Stimulated activated effector memory CD8-positive, alpha-beta T cell treated with anti-CD3 and anti-CD28 coated beads, Interleukin-12 subunit alpha, Interleukin-12 subunit beta, amount 100 ng/mL, for 72 hours (primary cell): ENCODE measurements around the gene HASPIN.
"Not testable (repeated sequence)": the region's sequence is repeated elsewhere in the genome, so short reads cannot be mapped to it uniquely, and the experiment has no call there.

Experiments
- ATAC-seq: fragments of 150-1000 bp; cut with Tn5 transposase; 2 replicates; pipeline ENCODE4 v1.10.0; 2021
- DNase-seq, 2 donors: peaks; one replicate each; pipeline ENCODE4 v3.0.0; 2021 to 2022; ENCODE audit warnings: low spot score in 2 of 2
- H3K27ac Mint-ChIP-seq: one replicate; pipeline ENCODE4 v1.8.0; 2022; ENCODE audit warnings: mild to moderate bottlenecking, mixed read lengths
- H3K36me3 Mint-ChIP-seq: one replicate; pipeline ENCODE4 v1.8.0; 2022; ENCODE audit warnings: mild to moderate bottlenecking, mixed read lengths
- H3K4me1 Mint-ChIP-seq: one replicate; pipeline ENCODE4 v1.8.0; 2022; ENCODE audit warnings: mixed read lengths
- H3K4me3 Mint-ChIP-seq: one replicate; pipeline ENCODE4 v1.8.0; 2022; ENCODE audit warnings: mild to moderate bottlenecking, mixed read lengths
- H3K9me3 Mint-ChIP-seq: one replicate; pipeline ENCODE4 v1.8.0; 2022; ENCODE audit warnings: mixed read lengths

HASPIN gene

GRCh38 chr17:3691617-3692067 is 32.1 kb upstream of the HASPIN start:
- ATAC-seq (no peak), DNase-seq (no peak)
- Mint-ChIP-seq H3K36me3 (peaks cover 37% of the 10 kb centered on the region), H3K27ac (no peak overlapping the region), H3K9me3 (no peaks in the 10 kb centered on the region), H3K4me3 (no peak overlapping the region), H3K4me1 (peaks cover 30% of the 10 kb centered on the region)

DNA sequence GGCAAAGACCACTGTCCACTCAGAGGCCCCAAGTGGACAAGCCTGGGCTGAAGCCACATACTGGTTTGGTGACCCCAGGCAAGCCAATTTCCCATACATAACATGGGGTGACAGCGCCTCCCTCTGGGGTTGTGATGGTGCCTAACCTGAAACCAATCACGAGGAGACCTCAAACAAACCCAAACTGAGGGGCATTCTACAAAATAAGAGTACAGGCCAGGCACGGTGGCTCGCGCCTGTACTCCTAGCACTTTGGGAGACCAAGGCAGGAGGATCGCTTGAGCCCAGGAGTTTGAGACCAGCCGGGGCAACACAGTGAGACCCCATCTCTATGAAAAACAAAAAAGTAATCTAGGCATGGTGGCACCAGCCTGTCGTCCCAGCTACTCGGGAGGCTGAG is 31.4 kb upstream of the HASPIN start:
- peaks cover 30% of the 10 kb centered on the region for H3K4me1 Mint-ChIP-seq
- no peak overlapping the region for H3K27ac Mint-ChIP-seq
- H3K4me3 Mint-ChIP-seq: no peak overlapping the region
- no peak for DNase-seq
- no peaks in the 10 kb centered on the region for H3K9me3 Mint-ChIP-seq
- no peak for ATAC-seq
- H3K36me3 Mint-ChIP-seq: peaks cover 37% of the 10 kb centered on the region

GRCh38 chr17:3693141-3693540 is 30.6 kb upstream of the HASPIN start:
- Mint-ChIP-seq H3K27ac (no peak overlapping the region), H3K9me3 (no peaks in the 10 kb centered on the region), H3K4me1 (peaks cover 30% of the 10 kb centered on the region), H3K36me3 (peaks cover 37% of the 10 kb centered on the region), H3K4me3 (peak overlapping the region; percentile 77)
- DNase-seq: no peak
- no peak for ATAC-seq

- DNase-seq (peak; percentile 59 to 88), ATAC-seq (peak; percentile 94)
- Mint-ChIP-seq H3K36me3 (peaks cover 37% of the 10 kb centered on the region), H3K9me3 (no peaks in the 10 kb centered on the region), H3K27ac (peak overlapping the region; percentile 8), H3K4me1 (peaks cover 30% of the 10 kb centered on the region), H3K4me3 (peak overlapping the region; percentile 77)
Observed at GRCh38 chr17:3693829-3694231, 29.9 kb upstream of the HASPIN start.

DNA sequence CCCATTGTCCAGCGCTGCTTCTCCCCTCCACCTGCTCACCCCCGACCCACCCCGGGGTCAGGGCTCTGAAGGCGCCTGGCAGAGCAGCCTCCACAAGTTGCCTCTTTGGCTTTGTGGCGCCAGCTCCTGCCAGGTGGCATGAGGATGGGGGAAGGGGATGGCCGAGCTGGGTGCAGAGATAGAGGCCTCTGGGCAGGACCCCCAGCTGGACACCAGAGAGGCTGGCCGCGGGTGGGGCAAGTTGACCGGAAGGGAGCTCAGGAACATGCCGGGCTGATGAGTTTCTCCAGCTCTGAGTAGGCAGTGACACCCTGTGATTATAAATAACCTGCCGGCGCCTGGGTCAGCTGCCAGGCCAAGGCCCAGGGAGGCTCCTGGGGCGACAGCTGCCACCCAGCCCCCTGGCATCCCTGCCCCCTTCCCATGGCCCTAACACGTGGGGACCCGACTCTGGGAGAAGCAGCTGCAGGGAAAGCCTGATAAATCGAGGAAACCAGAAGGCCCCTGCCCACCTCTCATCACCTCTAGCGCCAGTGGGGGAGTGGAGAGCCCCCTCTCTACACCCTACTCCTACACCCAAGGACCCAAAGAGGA is 28.5 kb upstream of the HASPIN start:
- Mint-ChIP-seq H3K4me1 (peaks cover 30% of the 10 kb centered on the region), H3K36me3 (peaks cover 27% of the 10 kb centered on the region), H3K27ac (peak overlapping the region; percentile 67), H3K4me3 (peak overlapping the region; percentile 77), H3K9me3 (no peaks in the 10 kb centered on the region)
- peak in 1 of 2 donors; percentile 67 for DNase-seq
- ATAC-seq: peak; percentile 8

GRCh38 chr17:3695723-3696411 is 27.8 kb upstream of the HASPIN start, which contains the start of gene P2RX5:
TSS of gene P2RX5 (minus strand) at chr17:3696155. CDS start at chr17:3696005, 150 bp downstream.
- H3K4me1 Mint-ChIP-seq: peaks cover 27% of the 10 kb centered on the region
- H3K27ac Mint-ChIP-seq: no peak within 1 kb of the TSS
- ATAC-seq: peak; percentile 55
- peak in 1 of 2 donors; percentile 72 for DNase-seq
- H3K9me3 Mint-ChIP-seq: no peaks in the 10 kb centered on the region
- peak within 1 kb of the TSS; percentile 77 for H3K4me3 Mint-ChIP-seq
- peaks cover 21% of the 10 kb centered on the region for H3K36me3 Mint-ChIP-seq

DNA sequence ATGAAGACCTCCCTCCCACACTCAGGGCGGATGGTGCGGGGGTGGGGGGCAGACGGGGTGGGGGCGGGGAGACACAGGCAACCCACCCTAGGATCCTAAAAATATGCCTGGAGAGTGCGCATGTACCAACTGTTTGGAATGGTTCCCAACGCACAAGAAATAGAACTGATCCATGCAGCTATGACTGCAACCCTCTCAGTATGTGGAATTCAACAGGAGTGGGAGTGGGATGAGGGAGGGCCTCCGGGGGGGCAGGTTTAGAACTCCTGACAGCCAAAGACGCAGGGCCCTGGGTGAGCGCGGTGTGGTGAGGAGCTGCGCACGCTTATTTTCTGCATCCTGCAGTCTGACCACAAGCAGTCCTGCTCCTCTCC is 26.6 kb upstream of the HASPIN start:
- peaks cover 20% of the 10 kb centered on the region for H3K4me1 Mint-ChIP-seq
- H3K36me3 Mint-ChIP-seq: peaks cover 17% of the 10 kb centered on the region
- ATAC-seq (no peak), DNase-seq (no peak)
- H3K9me3 Mint-ChIP-seq: no peaks in the 10 kb centered on the region
- H3K4me3 Mint-ChIP-seq: peak overlapping the region; percentile 77
- H3K27ac Mint-ChIP-seq: no peak overlapping the region

- no peak overlapping the region for H3K4me3 Mint-ChIP-seq
- H3K4me1 Mint-ChIP-seq: peaks cover 20% of the 10 kb centered on the region
Observed at GRCh38 chr17:3698139-3698538, 25.6 kb upstream of the HASPIN start.

DNA sequence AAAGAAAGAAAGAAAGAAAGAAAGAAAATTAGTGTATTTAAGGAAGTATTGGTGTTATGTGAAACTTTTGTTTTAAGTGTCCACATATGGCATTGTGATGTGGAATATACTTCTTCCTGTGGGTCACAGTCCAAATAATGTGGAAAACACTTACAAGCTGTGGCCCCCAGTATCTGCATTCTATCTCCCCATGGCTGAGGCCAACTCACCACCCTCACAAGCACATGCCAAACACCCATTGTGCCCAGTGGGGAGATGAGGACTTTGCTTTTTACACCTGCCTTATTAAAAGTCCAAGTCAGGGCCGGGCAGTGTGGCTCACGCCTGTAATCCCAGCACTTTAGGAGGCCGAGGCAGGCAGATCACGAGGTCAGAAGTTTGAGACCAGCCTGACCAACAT is 23.8 kb upstream of the HASPIN start:
- Mint-ChIP-seq H3K27ac (no peak overlapping the region), H3K4me1 (peaks cover 8% of the 10 kb centered on the region), H3K9me3 (no peaks in the 10 kb centered on the region), H3K36me3 (peaks cover 10% of the 10 kb centered on the region), H3K4me3 (no peak overlapping the region)
- no peak for DNase-seq
- ATAC-seq: no peak

More at GRCh38 chr17:3698139-3698538, 25.6 kb upstream of the HASPIN start:
- DNase-seq (no peak), ATAC-seq (no peak)
- Mint-ChIP-seq H3K9me3 (no peaks in the 10 kb centered on the region), H3K27ac (no peak overlapping the region), H3K36me3 (peaks cover 22% of the 10 kb centered on the region)

- H3K9me3 Mint-ChIP-seq, H3K27ac Mint-ChIP-seq, H3K4me3 Mint-ChIP-seq: not testable (repeated sequence)
Observed at GRCh38 chr17:3702041-3702539, 21.6 kb upstream of the HASPIN start.

GRCh38 chr17:3704931-3705717 is 18.6 kb upstream of the HASPIN start:
- H3K9me3 Mint-ChIP-seq: no peaks in the 10 kb centered on the region
- no peak overlapping the region for H3K4me3 Mint-ChIP-seq
- no peak overlapping the region for H3K27ac Mint-ChIP-seq
- ATAC-seq (no peak), DNase-seq (no peak)
- peaks cover 5% of the 10 kb centered on the region for H3K36me3 Mint-ChIP-seq
- H3K4me1 Mint-ChIP-seq: peaks cover 17% of the 10 kb centered on the region

More at GRCh38 chr17:3702041-3702539, 21.6 kb upstream of the HASPIN start:
- not testable (repeated sequence) for H3K4me1 Mint-ChIP-seq, H3K36me3 Mint-ChIP-seq, DNase-seq, ATAC-seq

DNA sequence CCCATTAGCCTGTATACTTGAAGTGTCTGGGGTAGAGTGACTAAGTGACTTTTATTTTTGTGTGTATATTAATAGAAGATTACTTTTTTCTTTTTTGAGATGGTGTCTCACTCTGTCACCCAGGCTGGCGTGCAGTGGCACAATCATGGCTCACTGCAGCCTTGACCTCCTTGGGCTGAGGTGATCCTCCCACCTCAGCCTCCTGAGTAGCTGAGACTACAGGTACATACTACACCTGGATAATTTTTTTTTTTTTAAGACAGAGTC is 18.1 kb upstream of the HASPIN start:
- H3K27ac Mint-ChIP-seq, DNase-seq, H3K9me3 Mint-ChIP-seq, H3K36me3 Mint-ChIP-seq, ATAC-seq, H3K4me3 Mint-ChIP-seq: not testable (repeated sequence)
- H3K4me1 Mint-ChIP-seq: peaks cover 17% of the 10 kb centered on the region

- peaks cover 21% of the 10 kb centered on the region for H3K36me3 Mint-ChIP-seq
- DNase-seq: no peak
- H3K27ac Mint-ChIP-seq: no peak overlapping the region
- no peak overlapping the region for H3K4me3 Mint-ChIP-seq
- ATAC-seq: no peak
- peaks cover 37% of the 10 kb centered on the region for H3K4me1 Mint-ChIP-seq
- no peaks in the 10 kb centered on the region for H3K9me3 Mint-ChIP-seq
Observed at GRCh38 chr17:3708366-3708765, 15.3 kb upstream of the HASPIN start.

DNA sequence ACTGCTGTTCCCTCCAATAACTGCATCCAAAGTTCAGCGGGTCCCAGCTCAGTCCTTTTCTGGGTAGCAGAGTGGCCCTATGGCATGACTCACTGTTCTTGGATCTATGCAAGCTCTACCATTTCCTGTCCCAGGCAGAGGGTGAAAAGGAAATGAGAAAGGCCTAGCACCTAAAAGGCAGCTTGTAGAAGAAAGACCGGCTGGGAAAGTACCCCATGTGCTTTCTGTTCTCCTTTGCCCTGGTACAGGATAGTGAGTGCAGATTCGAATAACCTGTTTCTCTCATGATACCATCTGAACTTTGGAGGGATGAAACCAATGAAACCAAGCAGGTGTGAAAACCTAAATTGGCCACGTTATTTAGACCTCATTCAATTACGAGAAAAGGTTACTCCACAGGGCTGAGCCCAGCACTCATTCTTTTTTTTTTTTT is 12.7 kb upstream of the HASPIN start:
- Mint-ChIP-seq H3K4me1 (peaks cover 40% of the 10 kb centered on the region), H3K9me3 (no peaks in the 10 kb centered on the region), H3K4me3 (peak overlapping the region; percentile 49), H3K36me3 (peaks cover 47% of the 10 kb centered on the region), H3K27ac (peak overlapping the region; percentile 46)
- DNase-seq: peak; percentile 52 to 84
- ATAC-seq: peak; percentile 99

DNA sequence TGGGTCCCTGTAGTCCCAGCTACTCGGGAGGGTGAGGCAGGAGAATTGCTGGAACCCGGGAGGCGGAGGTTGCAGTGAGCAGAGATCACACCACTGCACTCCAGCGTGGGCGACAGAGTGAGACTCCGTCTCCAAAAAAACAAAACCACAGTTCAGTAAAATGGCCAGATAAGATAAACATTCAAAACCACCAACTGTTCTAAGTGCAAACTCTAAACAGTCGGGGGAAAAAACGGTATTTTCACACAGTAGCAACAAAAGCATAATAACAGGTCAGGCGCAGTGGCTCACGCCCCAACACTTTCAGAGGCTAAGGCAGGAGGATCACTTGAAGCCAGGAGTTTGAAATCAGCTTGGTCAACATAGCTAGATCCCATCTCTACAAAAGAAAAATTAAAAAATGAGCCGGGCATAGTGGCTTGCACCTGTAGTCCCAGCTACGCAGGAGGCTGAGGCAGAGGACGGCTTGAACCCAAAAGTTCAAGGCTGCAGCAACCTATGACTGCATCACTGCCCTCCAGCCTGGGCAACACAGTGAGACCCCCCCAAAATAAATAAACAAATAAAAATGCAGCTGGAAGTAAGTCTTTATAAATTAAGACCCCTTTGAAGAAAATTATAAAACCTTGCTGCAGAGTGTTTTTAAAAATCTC is 10.8 kb upstream of the HASPIN start:
- Mint-ChIP-seq H3K4me3 (peak overlapping the region; percentile 49), H3K9me3 (no peaks in the 10 kb centered on the region), H3K27ac (peak overlapping the region; percentile 8), H3K36me3 (peaks cover 67% of the 10 kb centered on the region), H3K4me1 (peaks cover 49% of the 10 kb centered on the region)
- ATAC-seq (peak; percentile 7), DNase-seq (peak in 1 of 2 donors; percentile 66)
